K562 (cell line): ENCODE results near the gene CTSD. TPM values are rescaled to one million over a fixed set of nuclear protein-coding genes. Genes with fewer than 3 reads are reported as not detected.

Experiments used
- BACH1 ChIP-seq: fragments of 200-800 bp; sonication (Bioruptor generic); IDR thresholded peaks from 2 replicates; pipeline ENCODE4 v1.6.1; 2016; ENCODE audit warnings: missing genetic modification characterization, missing compliant biosample characterization
- CCNT2 ChIP-seq: IDR thresholded peaks from 2 replicates; pipeline ENCODE4 v1.6.1; 2011; ENCODE audit warnings: borderline replicate concordance, low read depth, mild to moderate bottlenecking, moderate library complexity, mixed read lengths, low read length; ENCODE audit not compliant: insufficient read length; ENCODE audit errors: extremely low read depth
- DACH1 ChIP-seq: fragments of 450-650 bp; IDR thresholded peaks from 2 replicates; pipeline ENCODE4 v1.6.1; 2018; ENCODE audit not compliant: partially characterized antibody
- E2F3 ChIP-seq: fragments of 250-450 bp; sonication (Bioruptor Pico); IDR thresholded peaks from 2 replicates; pipeline ENCODE4 v1.4.0; 2020; ENCODE audit warnings: mild to moderate bottlenecking
- JUN ChIP-seq, 2 experiments: sonication (generic) in 1 of 2; formaldehyde crosslinking in 1 of 2; IDR thresholded peaks; 2 replicates each; pipeline versions ENCODE4 v1.6.1 to v1.8.0; 2012 to 2022; ENCODE audit warnings: borderline replicate concordance in 2 of 2, mild to moderate bottlenecking in 2 of 2, improper control_type of control experiment in 1 of 2, low read depth in 1 of 2, low read length in 1 of 2, missing genetic modification reagents in 1 of 2
- MAFK ChIP-seq: IDR thresholded peaks from 2 replicates; pipeline ENCODE4 v1.6.1; 2011; ENCODE audit warnings: low read length, improper control_type of control experiment
- MAZ ChIP-seq, 2 experiments: fragments of 450-650 bp in 1 of 2; sonication (generic) in 1 of 2; formaldehyde crosslinking; IDR thresholded peaks in 1 of 2; conservative IDR thresholded peaks in 1 of 2; 2 replicates each; pipeline versions ENCODE4 v1.4.0 to v1.5.0; 2020; ENCODE audit warnings: mild to moderate bottlenecking in 1 of 2, missing genetic modification reagents in 1 of 2
- NR1H2 ChIP-seq: sonication (generic); formaldehyde crosslinking; IDR thresholded peaks from 2 replicates; pipeline ENCODE4 v1.4.0; 2020; ENCODE audit warnings: mild to moderate bottlenecking, missing genetic modification reagents
- RB1 ChIP-seq: fragments of 450-650 bp; IDR thresholded peaks from 2 replicates; pipeline ENCODE4 v1.6.1; 2017; ENCODE audit warnings: low read depth, mild to moderate bottlenecking
- RBBP5 ChIP-seq: fragments of 200-600 bp; sonication (generic); IDR thresholded peaks from 2 replicates; pipeline ENCODE4 v1.6.1; 2012; ENCODE audit warnings: borderline replicate concordance, mild to moderate bottlenecking, low read length, control low read depth, inconsistent platforms; ENCODE audit not compliant: insufficient read depth, poor library complexity, severe bottlenecking
- SIN3A ChIP-seq, 2 experiments: fragments of 150-350 bp in 1 of 2; IDR thresholded peaks; 2 replicates each; pipeline ENCODE4 v1.6.1; 2011 to 2016; ENCODE audit warnings: borderline replicate concordance in 2 of 2, low read depth in 2 of 2, low read length in 2 of 2, mild to moderate bottlenecking in 2 of 2, moderate library complexity in 2 of 2; ENCODE audit not compliant: control insufficient read depth in 1 of 2
- SIN3B ChIP-seq: fragments of 450-650 bp; IDR thresholded peaks from 2 replicates; pipeline ENCODE4 v1.6.1; 2017; ENCODE audit warnings: low read depth, mild to moderate bottlenecking, moderate library complexity
- TAF1 ChIP-seq: IDR thresholded peaks from 2 replicates; pipeline ENCODE4 v1.6.1; 2011; ENCODE audit warnings: mild to moderate bottlenecking, low read length, moderate library complexity; ENCODE audit not compliant: insufficient read depth, control insufficient read depth, severe bottlenecking; ENCODE audit errors: extremely low read depth
- TCF7L2 ChIP-seq: fragments of 150-350 bp; IDR thresholded peaks from 2 replicates; pipeline ENCODE4 v1.6.1; 2016; ENCODE audit warnings: low read depth, mild to moderate bottlenecking, low read length, moderate library complexity
- ZFX ChIP-seq: sonication (generic); formaldehyde crosslinking; IDR thresholded peaks from 2 replicates; pipeline ENCODE4 v1.8.0; 2022; ENCODE audit warnings: mild to moderate bottlenecking, missing genetic modification reagents, moderate library complexity
- ZNF384 ChIP-seq: IDR thresholded peaks from 2 replicates; pipeline ENCODE4 v1.6.1; 2012; ENCODE audit warnings: low read depth, low read length, improper control_type of control experiment
- polyA plus RNA-seq, 8 experiments: library from polyadenylated mRNA; depleted of rRNA in 4 of 8; stranded (reverse) in 5 of 8; unstranded in 3 of 8; fragments of >200 nt; fragmentation: Nextera tagmentation in 2 of 8; fragmentation: Illumina TruSeq in 1 of 8; extraction: Ambion mirVana in 2 of 8; extraction: Trizol in 1 of 8; gene quantifications; 2 replicates each; pipeline versions ENCODE4 v1.2.1 to v1.2.3, GENCODE V29; 2011 to 2014; ENCODE audit warnings: inconsistent platforms in 1 of 8, missing spikeins in 1 of 8
- total RNA-seq, 7 experiments: library from RNA; depleted of rRNA in 6 of 7; stranded (reverse); fragments of >200 nt in 6 of 7; fragmentation: Illumina TruSeq in 2 of 7; extraction: Trizol in 2 of 7; gene quantifications; 2 replicates each; pipeline versions ENCODE4 v1.2.1 to v1.2.3, GENCODE V29; 2011 to 2021; ENCODE audit warnings: low replicate concordance in 1 of 7
- TF ChIP-seq, protein P1 (sequence below): fragments of 450-650 bp; formaldehyde crosslinking; IDR thresholded peaks from 2 replicates; pipeline ENCODE4 v1.4.0; 2020; ENCODE audit warnings: mild to moderate bottlenecking, mixed read lengths
- TF ChIP-seq, protein P2 (sequence below): conservative IDR thresholded peaks from 2 replicates; pipeline ENCODE4 v1.6.1; 2011; ENCODE audit warnings: low read depth, mild to moderate bottlenecking, low read length; ENCODE audit not compliant: control insufficient read depth
- TF ChIP-seq, protein P3 (sequence below): sonication (generic); formaldehyde crosslinking; IDR thresholded peaks from 2 replicates; pipeline ENCODE4 v1.9.0; 2022; ENCODE audit warnings: mild to moderate bottlenecking, missing genetic modification reagents
- TF ChIP-seq, protein P4 (sequence below): fragments of 200-800 bp; sonication (Bioruptor generic); IDR thresholded peaks from 2 replicates; pipeline ENCODE4 v1.6.1; 2017; ENCODE audit warnings: missing genetic modification characterization, missing compliant biosample characterization

Gene CTSD
- total and polyA plus RNA-seq, 9 of the 15 experiments (the other 6 are each of a cell fraction or from before 2014, with no cell fraction given), result 1.0 to 112 (median 40.9) TPM

DNA sequence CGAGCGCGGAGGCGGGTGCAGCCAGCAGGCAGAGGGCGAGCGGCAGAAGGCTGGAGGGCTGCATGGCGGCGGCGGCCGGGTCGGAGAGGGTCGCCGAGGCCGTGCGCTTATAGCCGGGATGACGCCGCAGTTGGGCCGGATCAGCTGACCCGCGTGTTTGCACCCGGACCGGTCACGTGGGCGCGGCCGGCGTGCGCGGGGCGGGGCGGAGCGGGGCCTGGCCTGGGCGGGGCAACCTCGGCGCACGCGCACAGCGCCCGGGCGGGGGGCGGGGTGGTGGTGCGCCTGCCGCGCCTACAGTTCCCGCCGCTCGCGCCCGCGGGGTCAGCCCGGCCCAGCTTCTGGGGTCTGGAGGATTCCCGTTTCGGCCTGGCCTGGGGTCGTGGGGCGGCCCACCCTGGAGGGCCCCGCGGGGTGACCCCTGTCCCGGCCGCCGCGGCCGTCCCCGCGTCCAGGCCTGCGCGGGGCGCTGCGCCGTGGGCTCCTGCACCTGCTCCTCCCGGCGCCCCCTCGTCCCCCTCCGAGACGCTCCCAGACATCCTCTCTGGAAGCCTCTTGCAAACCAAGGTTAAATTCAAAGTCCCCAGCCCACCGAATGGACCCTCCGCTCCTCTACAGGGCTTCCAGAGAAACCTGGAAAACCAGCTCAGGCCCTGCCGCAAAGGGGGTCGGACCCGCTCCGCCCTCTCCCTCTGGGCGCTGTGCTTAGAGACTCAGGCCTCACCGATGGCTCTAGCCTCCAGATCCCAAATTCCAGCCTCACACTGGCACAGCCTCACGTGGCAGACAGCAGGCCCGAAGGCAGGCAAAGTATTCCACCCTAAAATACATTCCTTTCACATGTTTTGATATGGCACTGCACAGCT is at the start of gene CTSD (continued):
- TF ChIP-seq SIN3A (IDR thresholded peaks at IDR 0.05; ENCODE audit: borderline replicate concordance in 2 of 2, control insufficient read depth in 1 of 2, low read depth in 2 of 2, low read length in 2 of 2), result peak; percentile 35 to 82; a peak in 1 of 4 replicates
- peak; percentile 70 for TF ChIP-seq ZFX
- peak; percentile 85 for TF ChIP-seq SIN3B
- TF ChIP-seq, protein P1, sequence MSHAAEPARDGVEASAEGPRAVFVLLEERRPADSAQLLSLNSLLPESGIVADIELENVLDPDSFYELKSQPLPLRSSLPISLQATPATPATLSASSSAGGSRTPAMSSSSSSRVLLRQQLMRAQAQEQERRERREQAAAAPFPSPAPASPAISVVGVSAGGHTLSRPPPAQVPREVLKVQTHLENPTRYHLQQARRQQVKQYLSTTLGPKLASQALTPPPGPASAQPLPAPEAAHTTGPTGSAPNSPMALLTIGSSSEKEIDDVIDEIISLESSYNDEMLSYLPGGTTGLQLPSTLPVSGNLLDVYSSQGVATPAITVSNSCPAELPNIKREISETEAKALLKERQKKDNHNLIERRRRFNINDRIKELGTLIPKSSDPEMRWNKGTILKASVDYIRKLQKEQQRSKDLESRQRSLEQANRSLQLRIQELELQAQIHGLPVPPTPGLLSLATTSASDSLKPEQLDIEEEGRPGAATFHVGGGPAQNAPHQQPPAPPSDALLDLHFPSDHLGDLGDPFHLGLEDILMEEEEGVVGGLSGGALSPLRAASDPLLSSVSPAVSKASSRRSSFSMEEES (CRISPR knock-in tag), result peak; percentile 93
- no peak for TF ChIP-seq BACH1
- TF ChIP-seq DACH1, result peak; percentile 45
- TF ChIP-seq CCNT2, result peak; percentile 75
- TF ChIP-seq, protein P2, sequence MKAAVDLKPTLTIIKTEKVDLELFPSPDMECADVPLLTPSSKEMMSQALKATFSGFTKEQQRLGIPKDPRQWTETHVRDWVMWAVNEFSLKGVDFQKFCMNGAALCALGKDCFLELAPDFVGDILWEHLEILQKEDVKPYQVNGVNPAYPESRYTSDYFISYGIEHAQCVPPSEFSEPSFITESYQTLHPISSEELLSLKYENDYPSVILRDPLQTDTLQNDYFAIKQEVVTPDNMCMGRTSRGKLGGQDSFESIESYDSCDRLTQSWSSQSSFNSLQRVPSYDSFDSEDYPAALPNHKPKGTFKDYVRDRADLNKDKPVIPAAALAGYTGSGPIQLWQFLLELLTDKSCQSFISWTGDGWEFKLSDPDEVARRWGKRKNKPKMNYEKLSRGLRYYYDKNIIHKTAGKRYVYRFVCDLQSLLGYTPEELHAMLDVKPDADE, result no peak; the same call in 1 of the 2 replicates
- peak; percentile 71 for TF ChIP-seq RBBP5
- no peak for TF ChIP-seq ZNF384
- TF ChIP-seq RB1, result peak; percentile 92
- TF ChIP-seq TCF7L2, result no peak
- TF ChIP-seq, protein P3, sequence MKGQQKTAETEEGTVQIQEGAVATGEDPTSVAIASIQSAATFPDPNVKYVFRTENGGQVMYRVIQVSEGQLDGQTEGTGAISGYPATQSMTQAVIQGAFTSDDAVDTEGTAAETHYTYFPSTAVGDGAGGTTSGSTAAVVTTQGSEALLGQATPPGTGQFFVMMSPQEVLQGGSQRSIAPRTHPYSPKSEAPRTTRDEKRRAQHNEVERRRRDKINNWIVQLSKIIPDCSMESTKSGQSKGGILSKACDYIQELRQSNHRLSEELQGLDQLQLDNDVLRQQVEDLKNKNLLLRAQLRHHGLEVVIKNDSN (CRISPR knock-in tag), result peak; percentile 93
- peak; percentile 16 for TF ChIP-seq TAF1
- TF ChIP-seq JUN (IDR thresholded peaks at IDR 0.05; ENCODE audit: borderline replicate concordance, low read depth, low read length), result 0 out of 2 replicates have a peak, but pooled peaks have one; percentile 20
- no peak for TF ChIP-seq JUN (CRISPR knock-in tag; IDR thresholded peaks at IDR 0.05; ENCODE audit: borderline replicate concordance)
- TF ChIP-seq MAFK, result 0 out of 2 replicates have a peak, but pooled peaks have one; percentile 14
- TF ChIP-seq, protein P4, sequence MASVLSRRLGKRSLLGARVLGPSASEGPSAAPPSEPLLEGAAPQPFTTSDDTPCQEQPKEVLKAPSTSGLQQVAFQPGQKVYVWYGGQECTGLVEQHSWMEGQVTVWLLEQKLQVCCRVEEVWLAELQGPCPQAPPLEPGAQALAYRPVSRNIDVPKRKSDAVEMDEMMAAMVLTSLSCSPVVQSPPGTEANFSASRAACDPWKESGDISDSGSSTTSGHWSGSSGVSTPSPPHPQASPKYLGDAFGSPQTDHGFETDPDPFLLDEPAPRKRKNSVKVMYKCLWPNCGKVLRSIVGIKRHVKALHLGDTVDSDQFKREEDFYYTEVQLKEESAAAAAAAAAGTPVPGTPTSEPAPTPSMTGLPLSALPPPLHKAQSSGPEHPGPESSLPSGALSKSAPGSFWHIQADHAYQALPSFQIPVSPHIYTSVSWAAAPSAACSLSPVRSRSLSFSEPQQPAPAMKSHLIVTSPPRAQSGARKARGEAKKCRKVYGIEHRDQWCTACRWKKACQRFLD (CRISPR knock-in tag), result no peak; the same call in 1 of the 2 replicates
- peak; percentile 37 to 78; a peak in 2 of 4 replicates for TF ChIP-seq MAZ (CRISPR knock-in tag; conservative IDR thresholded peaks at IDR 0.05 in 1 of 2, IDR thresholded peaks at IDR 0.05 in 1 of 2)
- peak; percentile 54; the same call in 1 of the 2 replicates for TF ChIP-seq E2F3
- no peak for TF ChIP-seq NR1H2 (CRISPR knock-in tag)
